K562 (cell line): ENCODE data around the gene SIRT3. TPM values are rescaled to one million over a fixed set of nuclear protein-coding genes. Genes with fewer than 3 reads are reported as not detected.

Source experiments
- ATAC-seq: fragments of 200-7000 bp; cut with Tn5 transposase; 3 replicates; pipeline ENCODE4 v1.9.1; 2020; ENCODE audit warnings: moderate library complexity
- BruUV-seq: library from RNA; stranded (reverse); fragments of 400-500 nt; replicated peaks from 2 replicates; lab custom pipeline; 2021; lab: Mats Ljungman, UMichigan
- CTCF ChIA-PET: fragments of 300-600 bp; formaldehyde crosslinking; extraction: SDS; loops from one replicate; lab custom pipeline; 2021; ENCODE audit warnings: low intra/inter-chr PET ratio; lab: Yijun Ruan, JAX
- POLR2A ChIA-PET: fragments of 300-600, 350-650 bp; sonication (Branson Sonifier 250); formaldehyde crosslinking; extraction: SDS; loops from one replicate; lab custom pipeline; 2021; ENCODE audit warnings: antibody characterized with exemption, inconsistent platforms; lab: Yijun Ruan, JAX
- DNase-seq, 4 experiments: peaks; one replicate each; pipeline versions ENCODE4 v3.0.0 to v3.0.0-alpha.2; 2011 to 2018; ENCODE audit warnings: low spot score in 3 of 4, mixed read lengths in 3 of 4; ENCODE audit errors: extremely low read depth in 1 of 4
- FAIRE-seq: peaks from 2 replicates; lab custom pipeline; 2011; peaks lifted over from hg19 to GRCh38; lab: Jason Lieb, UNC
- H2AFZ ChIP-seq: 2 replicates; pipeline ENCODE4 v1.6.0; 2011; ENCODE audit warnings: low read depth, low read length, control low read depth, inconsistent platforms
- H3K27ac ChIP-seq: fragments of 200-600 bp; 3 replicates; pipeline ENCODE4 v1.8.0; 2011; ENCODE audit warnings: low read depth, mild to moderate bottlenecking, control low read depth, inconsistent platforms, low read length, moderate library complexity, mixed read lengths; ENCODE audit errors: extremely low read depth
- H3K27me3 ChIP-seq, 2 experiments: fragments of 300-600 bp in 1 of 2; 2 replicates in 1 of 2; 3 replicates in 1 of 2; pipeline versions ENCODE4 v1.6.0 to v1.8.0; 2011; ENCODE audit warnings: inconsistent platforms in 2 of 2, low read length in 2 of 2, mild to moderate bottlenecking in 1 of 2, mixed read lengths in 1 of 2, moderate library complexity in 1 of 2; ENCODE audit not compliant: control insufficient read depth in 2 of 2, insufficient read depth in 2 of 2
- H3K36me3 ChIP-seq: fragments of 300-600 bp; 3 replicates; pipeline ENCODE4 v1.8.0; 2011; ENCODE audit warnings: mild to moderate bottlenecking, low read length, inconsistent platforms; ENCODE audit not compliant: control insufficient read depth, insufficient read depth
- H3K4me1 ChIP-seq, 2 experiments: fragments of 200-600 bp in 1 of 2; replicated peaks in 1 of 2; 2 replicates in 1 of 2; 3 replicates in 1 of 2; pipeline versions ENCODE4 v1.5.1 to v1.8.0; 2011; ENCODE audit warnings: inconsistent platforms in 2 of 2, low read length in 2 of 2, mild to moderate bottlenecking in 1 of 2, mixed read lengths in 1 of 2, moderate library complexity in 1 of 2; ENCODE audit not compliant: control insufficient read depth in 2 of 2, insufficient read depth in 2 of 2
- H3K4me2 ChIP-seq: 2 replicates; pipeline ENCODE4 v1.6.1; 2011; ENCODE audit warnings: low read length, control low read depth, inconsistent platforms, mixed read lengths; ENCODE audit not compliant: insufficient read depth
- H3K4me3 ChIP-seq: fragments of 200-600 bp; sonication (generic), shearing (Covaris generic); 2 replicates; pipeline ENCODE4 v1.5.1; 2016; ENCODE audit warnings: control low read depth, inconsistent platforms
- H3K79me2 ChIP-seq: fragments of 200-600 bp; 3 replicates; pipeline ENCODE4 v1.8.0; 2011; ENCODE audit warnings: low read length, inconsistent platforms; ENCODE audit not compliant: control insufficient read depth, insufficient read depth
- H3K9ac ChIP-seq, 2 experiments: 2 replicates each; pipeline versions ENCODE4 v1.6.0 to v1.6.1; 2011; ENCODE audit warnings: low read depth in 2 of 2, low read length in 2 of 2, control low read depth in 1 of 2, inconsistent platforms in 1 of 2, mild to moderate bottlenecking in 1 of 2, mixed read lengths in 1 of 2; ENCODE audit not compliant: insufficient read depth in 1 of 2
- H3K9me1 ChIP-seq: one replicate; pipeline ENCODE4 v1.6.0; 2011; ENCODE audit warnings: inconsistent platforms, mild to moderate bottlenecking, low read length, moderate library complexity; ENCODE audit not compliant: control insufficient read depth, insufficient read depth
- H3K9me3 ChIP-seq: replicated peaks from 2 replicates; pipeline ENCODE4 v1.5.1; 2011; ENCODE audit warnings: low read depth, low read length, inconsistent platforms; ENCODE audit not compliant: control insufficient read depth, insufficient read depth
- H4K20me1 ChIP-seq: replicated peaks from 2 replicates; pipeline ENCODE4 v1.6.1; 2011; ENCODE audit warnings: low read length, inconsistent platforms, mixed read lengths; ENCODE audit not compliant: control insufficient read depth, insufficient read depth
- CREB5 ChIP-seq: fragments of 250-450 bp; sonication (Bioruptor Pico); IDR thresholded peaks from 2 replicates; pipeline ENCODE4 v1.5.0; 2020; ENCODE audit warnings: mild to moderate bottlenecking
- NFIC ChIP-seq: fragments of 450-650 bp; IDR thresholded peaks from 2 replicates; pipeline ENCODE4 v1.6.1; 2017; ENCODE audit warnings: mild to moderate bottlenecking, inconsistent platforms
- POLR2G ChIP-seq: fragments of 200-400 bp; formaldehyde crosslinking; IDR thresholded peaks from 2 replicates; pipeline ENCODE4 v1.6.1; 2017; ENCODE audit warnings: low read depth, mild to moderate bottlenecking, antibody characterized with exemption, low read length, moderate library complexity
- ZNF384 ChIP-seq: IDR thresholded peaks from 2 replicates; pipeline ENCODE4 v1.6.1; 2012; ENCODE audit warnings: low read depth, low read length, improper control_type of control experiment
- WGBS: fragments of 100-300 bp; shearing (Covaris generic); methylation state at CpG from one replicate; pipeline ENCODE4 v1.1.6; 2016; ENCODE audit warnings: low coverage, mixed read lengths; ENCODE audit not compliant: insufficient coverage; ENCODE audit errors: missing lambda C conversion rate; 5-methylcytosine and 5-hydroxymethylcytosine counted together
- in situ Hi-C: fragments of 300-500 bp; cut with MboI; formaldehyde crosslinking; loops from 4 replicates; pipeline ENCODE4 v1.15.0; 2018; ENCODE audit warnings: inconsistent platforms, mixed read lengths
- intact Hi-C: fragments of 100-400 bp; cut with micrococcal nuclease; formaldehyde crosslinking; loops from 2 replicates; pipeline ENCODE4 v1.14.2; 2022
- polyA plus RNA-seq, 8 experiments: library from polyadenylated mRNA; depleted of rRNA in 4 of 8; stranded (reverse) in 5 of 8; unstranded in 3 of 8; fragments of >200 nt; fragmentation: Nextera tagmentation in 2 of 8; fragmentation: Illumina TruSeq in 1 of 8; extraction: Ambion mirVana in 2 of 8; extraction: Trizol in 1 of 8; gene quantifications; 2 replicates each; pipeline versions ENCODE4 v1.2.1 to v1.2.3, GENCODE V29; 2011 to 2014; ENCODE audit warnings: inconsistent platforms in 1 of 8, missing spikeins in 1 of 8
- total RNA-seq, 7 experiments: library from RNA; depleted of rRNA in 6 of 7; stranded (reverse); fragments of >200 nt in 6 of 7; fragmentation: Illumina TruSeq in 2 of 7; extraction: Trizol in 2 of 7; gene quantifications; 2 replicates each; pipeline versions ENCODE4 v1.2.1 to v1.2.3, GENCODE V29; 2011 to 2021; ENCODE audit warnings: low replicate concordance in 1 of 7

The SIRT3 gene
- total and polyA plus RNA-seq, 9 of the 15 experiments (the other 6 are each of a cell fraction or from before 2014, with no cell fraction given): 1.9 to 27.5 (median 14.5) TPM

DNA sequence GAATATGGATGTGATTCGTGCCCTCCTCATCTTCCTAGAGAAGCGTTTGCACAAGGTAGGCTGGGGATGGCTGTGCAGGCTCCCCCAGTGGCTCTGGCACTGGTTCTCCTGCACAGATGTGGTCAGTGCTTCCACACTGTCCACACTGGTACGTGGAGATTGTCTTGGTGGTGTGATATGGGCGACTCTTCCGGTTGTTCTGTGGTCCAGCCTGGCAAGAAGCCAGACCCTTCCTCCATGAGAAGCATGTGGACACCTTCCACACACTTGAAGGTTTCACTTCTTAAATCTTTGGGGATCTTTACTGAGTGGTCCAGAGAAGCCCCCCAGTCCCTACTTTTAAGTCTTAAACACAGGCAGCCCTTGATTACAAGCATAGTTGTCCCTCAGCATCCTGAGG is 24.8 kb downstream of the SIRT3 start:
- intact Hi-C loops: no loop called here
- no peak overlapping the region; the same call in 2 of the 3 replicates for H3K27ac ChIP-seq

More for the DNA sequence above, 24.8 kb downstream of the SIRT3 start:
- in situ Hi-C loops: loop anchor here (10.0 kb wide), 1 partner anchor 154 kb away; the partner anchor contains the start of gene B4GALNT4
- Histone ChIP-seq H3K9me3 (no peaks in the 10 kb centered on the region), H3K4me2 (no peak overlapping the region), H3K4me3 (no peak overlapping the region), H3K36me3 (peaks cover 75% of the 10 kb centered on the region), H2AFZ (no peak overlapping the region)
- POLR2A ChIA-PET: interaction anchor here (1.3 to 1.5 kb wide), 2 partner anchors 17 to 19 kb away, joined by 3 to 5 read pairs; no protein-coding TSS in a partner anchor
- no peak for DNase-seq
- TF ChIP-seq CREB5 (CRISPR knock-in tag) (no peak), POLR2G (no peak), NFIC (peak; percentile 58), ZNF384 (no peak)
- TF ChIP-seq, all 486 proteins: peak for 1
- no TSS peak for BruUV-seq
- no peak for FAIRE-seq
- Histone ChIP-seq H3K4me1 (peaks cover 15 to 39% of the 10 kb centered on the region in 2 experiments; a peak in 4 of 5 replicates), H3K9me1 (peaks cover 10% of the 10 kb centered on the region), H4K20me1 (peaks cover 24% of the 10 kb centered on the region; the same call in 1 of the 2 replicates), H3K9ac (peak overlapping the region; percentile 12 to 70; a peak in 3 of 4 replicates), H3K27me3 (no peaks in the 10 kb centered on the region; a peak in 1 of 5 replicates), H3K79me2 (peaks cover 46% of the 10 kb centered on the region)
- WGBS: 69% methylated on average over 5 of the region's 5 CpGs
- CTCF ChIA-PET: no interaction called here
- ATAC-seq: no peak
